ENCODE results near the gene CPS1. TPM values are rescaled to one million over a fixed set of nuclear protein-coding genes. Genes with fewer than 3 reads are reported as not detected.
A peak's percentile ranks its signal among the peaks of the same experiment; 100 is the strongest.

The CPS1 gene
- total RNA-seq, 2 donors from 2014 or later, result 12.5 to 31.2 TPM

DNA sequence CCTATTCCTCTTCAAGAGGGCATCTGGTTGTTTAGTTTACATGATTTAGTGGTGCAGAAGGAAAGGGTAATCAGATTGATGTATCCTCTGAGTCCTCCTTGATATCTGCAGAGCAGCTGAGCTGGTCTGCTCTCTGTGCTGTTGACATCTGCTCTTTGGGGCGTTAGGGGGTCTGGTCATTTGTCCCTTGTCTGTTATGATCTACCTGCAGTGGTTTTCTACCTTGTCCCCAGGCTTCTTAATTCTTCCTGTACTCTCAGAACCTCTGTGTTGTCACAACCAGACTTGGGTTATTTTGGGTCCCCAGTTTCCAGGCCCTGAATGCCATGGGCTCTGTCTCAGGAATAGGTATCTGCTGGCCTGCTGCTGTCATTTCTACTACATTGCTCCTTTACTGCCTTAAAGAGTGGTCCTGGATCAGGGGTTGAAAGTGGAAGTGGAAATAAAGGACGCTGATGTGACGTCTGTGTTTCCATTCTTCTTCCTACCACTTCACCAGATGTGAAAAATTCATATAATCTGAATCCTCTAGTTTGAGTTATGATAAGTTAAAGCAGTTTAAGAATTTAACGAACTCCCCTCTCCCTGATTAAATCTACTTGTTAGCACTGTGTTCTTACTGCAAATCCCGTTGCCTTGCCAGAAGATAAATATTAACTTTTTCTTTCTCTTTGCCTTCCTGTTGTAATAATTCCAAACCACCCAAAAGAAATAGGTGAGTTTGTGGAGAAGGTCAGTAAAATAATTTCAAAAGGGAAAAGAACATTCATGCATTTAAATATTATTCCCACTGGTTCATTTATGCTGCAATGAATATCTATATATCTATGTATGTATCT is 16.6 kb upstream of the CPS1 start:
- 99 to 100% methylated on average over 1 to 3 of the region's 5 CpGs for WGBS, 2 experiments (ENCODE audit: insufficient coverage in 1 of 2, insufficient read length in 1 of 2)
- Histone ChIP-seq H3K9ac (ENCODE audit: extremely low read depth, low read length, poor library complexity, severe bottlenecking) (no peak overlapping the region), H3K27me3 (ENCODE audit: control insufficient read depth, insufficient read depth, low read length, poor library complexity, severe bottlenecking) (no peaks in the 10 kb centered on the region), H3K4me3 (ENCODE audit: low read length) (no peak overlapping the region), H3K9me3 (ENCODE audit: control insufficient read depth, low read length) (no peaks in the 10 kb centered on the region), H3K27ac (ENCODE audit: low read depth, low read length) (no peak overlapping the region), H3K4me1 (ENCODE audit: control insufficient read depth, insufficient read depth, low read length) (no peaks in the 10 kb centered on the region), H3K36me3 (ENCODE audit: control insufficient read depth, insufficient read depth, low read length) (no peaks in the 10 kb centered on the region)
- Mint-ChIP-seq H3K27ac (no peak overlapping the region), H3K27me3 (ENCODE audit: insufficient read depth) (no peaks in the 10 kb centered on the region), H3K9me3 (no peaks in the 10 kb centered on the region), H3K4me1 (peaks cover under 1% of the 10 kb centered on the region), H3K4me3 (no peak overlapping the region), H3K36me3 (ENCODE audit: low read depth) (no peaks in the 10 kb centered on the region)
- TF ChIP-seq, protein P1, sequence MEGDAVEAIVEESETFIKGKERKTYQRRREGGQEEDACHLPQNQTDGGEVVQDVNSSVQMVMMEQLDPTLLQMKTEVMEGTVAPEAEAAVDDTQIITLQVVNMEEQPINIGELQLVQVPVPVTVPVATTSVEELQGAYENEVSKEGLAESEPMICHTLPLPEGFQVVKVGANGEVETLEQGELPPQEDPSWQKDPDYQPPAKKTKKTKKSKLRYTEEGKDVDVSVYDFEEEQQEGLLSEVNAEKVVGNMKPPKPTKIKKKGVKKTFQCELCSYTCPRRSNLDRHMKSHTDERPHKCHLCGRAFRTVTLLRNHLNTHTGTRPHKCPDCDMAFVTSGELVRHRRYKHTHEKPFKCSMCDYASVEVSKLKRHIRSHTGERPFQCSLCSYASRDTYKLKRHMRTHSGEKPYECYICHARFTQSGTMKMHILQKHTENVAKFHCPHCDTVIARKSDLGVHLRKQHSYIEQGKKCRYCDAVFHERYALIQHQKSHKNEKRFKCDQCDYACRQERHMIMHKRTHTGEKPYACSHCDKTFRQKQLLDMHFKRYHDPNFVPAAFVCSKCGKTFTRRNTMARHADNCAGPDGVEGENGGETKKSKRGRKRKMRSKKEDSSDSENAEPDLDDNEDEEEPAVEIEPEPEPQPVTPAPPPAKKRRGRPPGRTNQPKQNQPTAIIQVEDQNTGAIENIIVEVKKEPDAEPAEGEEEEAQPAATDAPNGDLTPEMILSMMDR (conservative IDR thresholded peaks at IDR 0.05), result no peak
- DNase-seq, result no peak

DNA sequence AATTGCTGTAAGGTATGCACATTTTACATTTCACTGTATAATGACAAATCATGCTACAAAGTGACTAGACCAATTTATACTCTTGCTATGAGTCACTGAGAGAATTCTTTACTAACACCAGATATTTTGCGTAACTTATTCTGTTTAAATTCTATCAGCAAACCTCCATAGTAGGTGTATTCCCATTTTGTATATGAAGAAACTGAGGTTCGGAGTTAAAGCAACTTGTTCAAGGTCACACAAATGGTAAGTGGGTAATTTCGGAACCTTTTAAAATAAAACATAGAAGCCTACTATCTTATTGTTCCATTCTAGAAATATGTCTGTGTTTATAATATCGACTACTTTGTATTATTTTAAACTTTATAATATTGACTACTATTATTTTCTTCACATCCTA is 15.9 kb upstream of the CPS1 start:
- no peaks in the 10 kb centered on the region for H3K27me3 Mint-ChIP-seq (ENCODE audit: insufficient read depth)
- no peaks in the 10 kb centered on the region for H3K9me3 Mint-ChIP-seq
- no peak for DNase-seq
- H3K4me3 Mint-ChIP-seq, result no peak overlapping the region
- Histone ChIP-seq H3K27ac (ENCODE audit: low read depth, low read length) (no peak overlapping the region), H3K9me3 (ENCODE audit: control insufficient read depth, low read length) (no peaks in the 10 kb centered on the region), H3K36me3 (ENCODE audit: control insufficient read depth, insufficient read depth, low read length) (no peaks in the 10 kb centered on the region), H3K4me1 (ENCODE audit: control insufficient read depth, insufficient read depth, low read length) (no peaks in the 10 kb centered on the region), H3K4me3 (ENCODE audit: low read length) (no peak overlapping the region), H3K27me3 (ENCODE audit: control insufficient read depth, insufficient read depth, low read length, poor library complexity, severe bottlenecking) (no peaks in the 10 kb centered on the region), H3K9ac (ENCODE audit: extremely low read depth, low read length, poor library complexity, severe bottlenecking) (no peak overlapping the region)
- H3K4me1 Mint-ChIP-seq, result peaks cover 4% of the 10 kb centered on the region
- no peaks in the 10 kb centered on the region for H3K36me3 Mint-ChIP-seq (ENCODE audit: low read depth)
- 92% methylated on average over 2 of the region's 4 CpGs; no CpG with 5 or more reads in 1 of the 2 experiments for WGBS, 2 experiments (ENCODE audit: insufficient coverage in 1 of 2, insufficient read length in 1 of 2)
- TF ChIP-seq, protein P1 (conservative IDR thresholded peaks at IDR 0.05), result no peak
- H3K27ac Mint-ChIP-seq, result no peak overlapping the region

DNA sequence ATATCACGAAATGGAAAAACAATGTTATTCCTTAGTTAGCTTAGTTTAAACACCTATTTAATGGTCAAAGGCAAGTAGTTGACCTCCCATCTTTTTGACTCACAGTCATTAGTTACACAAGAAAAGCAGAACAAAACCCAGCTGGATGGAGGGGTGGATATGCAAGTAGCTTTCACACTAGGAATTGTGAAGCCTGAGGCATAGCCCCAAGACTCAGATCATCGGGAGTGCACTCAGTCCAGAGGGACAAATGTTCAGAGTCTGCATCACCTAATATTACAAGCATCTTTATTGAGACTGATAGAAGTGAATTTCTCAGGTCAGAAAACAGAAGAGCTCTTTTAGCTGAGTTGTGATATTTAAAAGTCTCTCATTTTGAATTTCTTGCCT is 15.5 kb upstream of the CPS1 start:
- Histone ChIP-seq H3K9ac (ENCODE audit: extremely low read depth, low read length, poor library complexity, severe bottlenecking) (no peak overlapping the region), H3K9me3 (ENCODE audit: control insufficient read depth, low read length) (no peaks in the 10 kb centered on the region), H3K4me1 (ENCODE audit: control insufficient read depth, insufficient read depth, low read length) (no peaks in the 10 kb centered on the region), H3K4me3 (ENCODE audit: low read length) (no peak overlapping the region), H3K36me3 (ENCODE audit: control insufficient read depth, insufficient read depth, low read length) (no peaks in the 10 kb centered on the region), H3K27me3 (ENCODE audit: control insufficient read depth, insufficient read depth, low read length, poor library complexity, severe bottlenecking) (no peaks in the 10 kb centered on the region), H3K27ac (ENCODE audit: low read depth, low read length) (peak overlapping the region; percentile 47)
- 93% methylated on average over 2 of the region's 2 CpGs; no CpG with 5 or more reads in 1 of the 2 experiments for WGBS, 2 experiments (ENCODE audit: insufficient coverage in 1 of 2, insufficient read length in 1 of 2)
- Mint-ChIP-seq H3K4me3 (no peak overlapping the region), H3K4me1 (peaks cover 4% of the 10 kb centered on the region), H3K27me3 (ENCODE audit: insufficient read depth) (no peaks in the 10 kb centered on the region), H3K9me3 (no peaks in the 10 kb centered on the region), H3K36me3 (ENCODE audit: low read depth) (no peaks in the 10 kb centered on the region), H3K27ac (no peak overlapping the region)
- TF ChIP-seq, protein P1 (conservative IDR thresholded peaks at IDR 0.05), result no peak
- DNase-seq, result no peak

Data from endodermal cell (in vitro differentiated cells).